Measurements from ENCODE around the gene ZNF506.
"Not testable (repeated sequence)": the region's sequence is repeated elsewhere in the genome, so short reads cannot be mapped to it uniquely, and the experiment has no call there.

The ZNF506 gene

GRCh38 chr19:19744641-19745040 is 76.9 kb downstream of the ZNF506 start:
- no peak for DNase-seq (ENCODE audit: low read depth)

- not testable (repeated sequence) for DNase-seq (ENCODE audit: low read depth)
Measured at GRCh38 chr19:19743921-19744320, 77.6 kb downstream of the ZNF506 start.

- no peak for DNase-seq (ENCODE audit: low read depth)
Measured at GRCh38 chr19:19743176-19743575, 78.4 kb downstream of the ZNF506 start.

GRCh38 chr19:19742773-19743172 is 78.8 kb downstream of the ZNF506 start:
- no peak for DNase-seq (ENCODE audit: low read depth)

All from iris pigment epithelial cell (primary cell).